CD4-positive, alpha-beta T cell (primary cell): Measurements from ENCODE around the gene GLIS1. TPM values are rescaled to one million over a fixed set of nuclear protein-coding genes. Genes with fewer than 3 reads are reported as not detected.

Source experiments
- ATAC-seq: fragments of 200-7000 bp; cut with Tn5 transposase; one replicate; pipeline ENCODE4 v1.10.0; 2022; ENCODE audit warnings: mild to moderate bottlenecking; ENCODE audit not compliant: poor library complexity
- CTCF ChIA-PET: fragments of 350-600 bp; sonication (Branson Sonifier 250); formaldehyde crosslinking; loops from one replicate; lab custom pipeline; 2021; ENCODE audit warnings: antibody characterized with exemption, inconsistent platforms; lab: Charles Lee
- POLR2A ChIA-PET: fragments of 350-600 bp; sonication (Branson Sonifier 250); formaldehyde crosslinking; loops from one replicate; lab custom pipeline; 2021; ENCODE audit warnings: antibody characterized with exemption, inconsistent platforms; lab: Charles Lee
- DNase-seq, 14 experiments: peaks; one replicate each; pipeline ENCODE4 v3.0.0-alpha.2; 2013 to 2020; ENCODE audit warnings: mixed read lengths in 2 of 14
- H3K27ac ChIP-seq, 2 donors: one replicate each; pipeline versions ENCODE4 v1.5.1 to v1.7.0; 2013; ENCODE audit warnings: low read length in 2 of 2, low read depth in 1 of 2, mild to moderate bottlenecking in 1 of 2
- H3K27me3 ChIP-seq, 2 experiments: 1 replicate in 1 of 2; 2 replicates in 1 of 2; pipeline versions ENCODE4 v1.6.1 to v1.7.0; 2013; ENCODE audit warnings: low read length in 2 of 2, control low read depth in 1 of 2, mild to moderate bottlenecking in 1 of 2, moderate library complexity in 1 of 2; ENCODE audit not compliant: insufficient read depth in 2 of 2, control insufficient read depth in 1 of 2
- H3K36me3 ChIP-seq: one replicate; pipeline ENCODE4 v1.6.1; 2013; ENCODE audit warnings: low read length, control low read depth; ENCODE audit not compliant: insufficient read depth
- H3K4me1 ChIP-seq: one replicate; pipeline ENCODE4 v1.6.1; 2013; ENCODE audit warnings: low read length, control low read depth; ENCODE audit not compliant: insufficient read depth
- H3K4me3 ChIP-seq: one replicate; pipeline ENCODE4 v1.5.1; 2013; ENCODE audit warnings: mild to moderate bottlenecking, low read length, moderate library complexity
- H3K9me3 ChIP-seq, 2 experiments: 1 replicate in 1 of 2; 2 replicates in 1 of 2; pipeline versions ENCODE4 v1.6.1 to v1.7.0; 2013; ENCODE audit warnings: low read length in 2 of 2, mild to moderate bottlenecking in 2 of 2, control low read depth in 1 of 2, moderate library complexity in 1 of 2; ENCODE audit not compliant: control insufficient read depth in 1 of 2, insufficient read depth in 1 of 2
- H3K27ac Mint-ChIP-seq: one replicate; pipeline ENCODE4 v1.8.0; 2020; ENCODE audit warnings: mixed read lengths
- H3K27me3 Mint-ChIP-seq: one replicate; pipeline ENCODE4 v1.8.0; 2021; ENCODE audit warnings: mixed read lengths
- H3K36me3 Mint-ChIP-seq: one replicate; pipeline ENCODE4 v1.8.0; 2021; ENCODE audit warnings: low read depth, mixed read lengths
- H3K4me1 Mint-ChIP-seq: one replicate; pipeline ENCODE4 v1.8.0; 2021; ENCODE audit warnings: low read depth, mixed read lengths
- H3K4me3 Mint-ChIP-seq: one replicate; pipeline ENCODE4 v1.8.0; 2020; ENCODE audit warnings: mild to moderate bottlenecking, mixed read lengths
- H3K9me3 Mint-ChIP-seq: one replicate; pipeline ENCODE4 v1.8.0; 2020; ENCODE audit warnings: mixed read lengths
- CTCF ChIP-seq: fragments of 200-600 bp; IDR thresholded peaks from one replicate; pipeline ENCODE4 v1.8.0; 2022; ENCODE audit warnings: antibody characterized with exemption, mild to moderate bottlenecking
- intact Hi-C, 2 experiments: fragments of 100-400 bp; cut with DNase I in 1 of 2; cut with micrococcal nuclease in 1 of 2; formaldehyde crosslinking; loops; one replicate each; pipeline versions ENCODE4 v1.15.1 to v1.9.0; 2023 to 2025; cut with DNase I, micrococcal nuclease
- total RNA-seq, 174 experiments: library from RNA in 2 of 174; stranded (reverse) in 2 of 174; gene quantifications; one replicate each; pipeline ENCODE4 v1.2.3 and lab custom pipeline; 2021 to 2026

The GLIS1 gene
- total RNA-seq, 2 experiments from 2014 or later = not detected

DNA sequence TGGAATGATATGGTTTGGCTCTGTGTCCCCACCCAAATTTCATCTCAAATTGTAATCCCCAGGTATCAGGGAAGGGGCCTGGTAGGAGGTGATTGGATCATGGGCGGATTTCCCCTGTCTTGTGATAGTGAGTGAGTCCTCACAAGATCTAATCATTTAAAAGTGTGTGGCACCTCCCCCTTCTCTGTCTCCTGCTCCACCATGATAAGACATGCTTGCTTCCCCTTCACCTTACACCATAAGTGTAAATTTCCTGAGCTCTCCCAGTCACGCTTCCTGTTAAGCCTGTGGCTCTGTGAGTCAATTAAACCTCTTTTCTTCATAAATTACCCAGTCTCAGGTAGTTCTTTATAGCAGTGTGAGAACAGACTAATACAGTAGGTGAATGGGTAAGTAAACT lies 170.4 kb downstream of the GLIS1 start:
- no peak for TF ChIP-seq CTCF
- Mint-ChIP-seq H3K4me3 (no peak overlapping the region), H3K4me1 (peaks cover 5% of the 10 kb centered on the region), H3K27ac (no peak overlapping the region), H3K36me3 (no peaks in the 10 kb centered on the region), H3K27me3 (peaks cover 5% of the 10 kb centered on the region), H3K9me3 (no peaks in the 10 kb centered on the region)
- peaks cover 0 to 9% of the 10 kb centered on the region in 2 experiments for H3K27me3 ChIP-seq
- H3K4me1 ChIP-seq = no peaks in the 10 kb centered on the region
- ChIA-PET CTCF (no interaction called here), POLR2A (no interaction called here)
- H3K36me3 ChIP-seq = no peaks in the 10 kb centered on the region
- no peak overlapping the region for H3K4me3 ChIP-seq
- DNase-seq = peak in 1 of 14 experiments; percentile 8
- no peak overlapping the region for H3K27ac ChIP-seq
- intact Hi-C loops = no loop called here
- peaks cover 0 to 7% of the 10 kb centered on the region in 2 experiments for H3K9me3 ChIP-seq
- ATAC-seq = no peak

DNA sequence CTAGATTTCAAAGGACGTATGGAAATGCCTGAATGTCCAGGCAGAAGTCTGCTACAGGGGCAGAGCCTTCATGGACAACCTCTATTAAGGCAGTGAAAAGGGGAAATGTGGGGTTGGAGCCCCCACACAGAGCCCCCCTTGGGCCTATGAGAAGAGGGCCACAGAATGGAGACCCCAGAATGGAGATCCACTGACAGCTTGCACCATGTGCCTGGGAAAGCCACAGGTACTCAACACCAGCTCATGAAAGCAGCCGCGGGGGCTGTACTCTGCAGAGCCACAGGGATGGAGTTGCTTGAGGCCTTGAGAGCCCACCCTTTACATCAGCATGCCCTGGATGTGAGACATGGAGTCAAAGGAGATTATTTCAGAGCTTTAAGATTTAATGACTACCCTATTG lies 171.1 kb downstream of the GLIS1 start:
- Mint-ChIP-seq H3K36me3 (no peaks in the 10 kb centered on the region), H3K27ac (no peak overlapping the region), H3K9me3 (no peaks in the 10 kb centered on the region), H3K4me1 (peaks cover 10% of the 10 kb centered on the region), H3K4me3 (no peak overlapping the region), H3K27me3 (peaks cover 6% of the 10 kb centered on the region)
- peak in 1 of 14 experiments; percentile 16 for DNase-seq
- TF ChIP-seq CTCF = no peak
- Histone ChIP-seq H3K27me3 (peaks cover 0 to 9% of the 10 kb centered on the region in 2 experiments), H3K4me3 (no peak overlapping the region), H3K27ac (no peak overlapping the region), H3K9me3 (peaks cover 0 to 7% of the 10 kb centered on the region in 2 experiments), H3K36me3 (no peaks in the 10 kb centered on the region), H3K4me1 (no peaks in the 10 kb centered on the region)
- POLR2A ChIA-PET = interaction anchor here (0.5 kb wide), 1 partner anchor 582 kb away, joined by 3 read pairs; no protein-coding TSS in a partner anchor
- intact Hi-C loops = no loop called here
- ATAC-seq = no peak
- CTCF ChIA-PET = interaction anchor here (0.7 kb wide), 1 partner anchor 9 kb away, joined by 3 read pairs; no protein-coding TSS in a partner anchor

GRCh38 chr1:53567450-53567849 lies 171.5 kb downstream of the GLIS1 start:
- no peak overlapping the region for H3K27ac Mint-ChIP-seq
- ATAC-seq (no peak), DNase-seq (no peak)
- ChIA-PET CTCF (interaction anchor here (0.7 kb wide), 1 partner anchor 10 kb away, joined by 3 read pairs; no protein-coding TSS in a partner anchor), POLR2A (interaction anchor here (0.5 kb wide), 1 partner anchor 581 kb away, joined by 3 read pairs; no protein-coding TSS in a partner anchor)
- no peak overlapping the region for H3K4me3 ChIP-seq
- H3K4me3 Mint-ChIP-seq = no peak overlapping the region
- H3K27me3 ChIP-seq = peaks cover 0 to 9% of the 10 kb centered on the region in 2 experiments
- H3K36me3 ChIP-seq = no peaks in the 10 kb centered on the region
- no peaks in the 10 kb centered on the region for H3K4me1 ChIP-seq
- H3K4me1 Mint-ChIP-seq = peaks cover 14% of the 10 kb centered on the region
- peaks cover 10% of the 10 kb centered on the region for H3K27me3 Mint-ChIP-seq
- no peak overlapping the region for H3K27ac ChIP-seq
- H3K9me3 ChIP-seq = peaks cover 0 to 7% of the 10 kb centered on the region in 2 experiments
- no peak for TF ChIP-seq CTCF
- H3K36me3 Mint-ChIP-seq = no peaks in the 10 kb centered on the region
- intact Hi-C loops = no loop called here
- no peaks in the 10 kb centered on the region for H3K9me3 Mint-ChIP-seq
